GM12878 (cell line): ENCODE measurements around the gene SMARCAL1. TPM values are rescaled to one million over a fixed set of nuclear protein-coding genes. Genes with fewer than 3 reads are reported as not detected.

Experiments used
- ATAC-seq: fragments of 200-7000 bp; cut with Tn5 transposase; 3 replicates; pipeline ENCODE4 v1.9.1; 2020; ENCODE audit warnings: mild to moderate bottlenecking, moderate library complexity
- BruUV-seq: library from RNA; stranded (reverse); fragments of 400-500 nt; replicated peaks from 2 replicates; lab custom pipeline; 2021; lab: Mats Ljungman, UMichigan
- CTCF ChIA-PET: fragments of 300-600 bp; sonication (Branson Sonifier 250); formaldehyde crosslinking; extraction: SDS; loops from one replicate; lab custom pipeline; 2021; ENCODE audit warnings: inconsistent platforms; lab: Yijun Ruan, JAX
- POLR2A ChIA-PET: fragments of 350-600 bp; formaldehyde crosslinking; extraction: SDS; loops from one replicate; lab custom pipeline; 2021; ENCODE audit warnings: inconsistent platforms; lab: Charles Lee
- RAD21 ChIA-PET: fragments of 300-600 bp; sonication (Branson Sonifier 250); formaldehyde crosslinking; loops from one replicate; lab custom pipeline; 2023; ENCODE audit warnings: antibody characterized with exemption; ENCODE audit not compliant: unreplicated experiment; lab: Charles Lee
- SMC1A ChIA-PET: fragments of 300-600 bp; sonication (Branson Sonifier 250); formaldehyde crosslinking; loops from one replicate; lab custom pipeline; 2023; ENCODE audit not compliant: unreplicated experiment, uncharacterized antibody; lab: Charles Lee
- DNase-seq: peaks from one replicate; pipeline ENCODE4 v3.0.0-alpha.2; 2011; ENCODE audit warnings: low read depth, low spot score
- FAIRE-seq: peaks from 3 replicates; lab custom pipeline; 2011; peaks lifted over from hg19 to GRCh38; lab: Jason Lieb, UNC
- H2AFZ ChIP-seq: 2 replicates; pipeline ENCODE4 v1.6.0; 2011; ENCODE audit warnings: low read depth, low read length, control low read depth; ENCODE audit not compliant: control insufficient read depth
- H3K27ac ChIP-seq: 2 replicates; pipeline ENCODE4 v1.5.1; 2011; ENCODE audit warnings: control low read depth; ENCODE audit not compliant: control insufficient read depth, insufficient read depth
- H3K27me3 ChIP-seq, 2 experiments: replicated peaks in 1 of 2; 2 replicates each; pipeline versions ENCODE4 v1.6.0 to v1.6.1; 2011; ENCODE audit warnings: low read length in 1 of 2; ENCODE audit not compliant: control insufficient read depth in 2 of 2, insufficient read depth in 2 of 2
- H3K36me3 ChIP-seq, 2 experiments: 2 replicates each; pipeline ENCODE4 v1.5.1; 2011; ENCODE audit warnings: low read length in 1 of 2; ENCODE audit not compliant: control insufficient read depth in 2 of 2, insufficient read depth in 2 of 2
- H3K4me1 ChIP-seq: 2 replicates; pipeline ENCODE4 v1.6.1; 2011; ENCODE audit warnings: mild to moderate bottlenecking, low read length, moderate library complexity, mixed read lengths; ENCODE audit not compliant: control insufficient read depth, insufficient read depth
- H3K4me2 ChIP-seq: 2 replicates; pipeline ENCODE4 v1.6.0; 2011; ENCODE audit warnings: control low read depth; ENCODE audit not compliant: control insufficient read depth, insufficient read depth
- H3K4me3 ChIP-seq: fragments of 200-600 bp; sonication (generic); 2 replicates; pipeline ENCODE4 v1.5.1; 2016
- H3K79me2 ChIP-seq: 2 replicates; pipeline ENCODE4 v1.6.0; 2011; ENCODE audit warnings: low read length; ENCODE audit not compliant: control insufficient read depth, insufficient read depth
- H3K9ac ChIP-seq: 2 replicates; pipeline ENCODE4 v1.8.0; 2011; ENCODE audit warnings: low read length, control low read depth, mixed read lengths; ENCODE audit not compliant: control insufficient read depth, insufficient read depth
- H3K9me3 ChIP-seq: replicated peaks from 3 replicates; pipeline ENCODE4 v1.5.1; 2011; ENCODE audit warnings: mild to moderate bottlenecking, low read length; ENCODE audit not compliant: control insufficient read depth, insufficient read depth
- H4K20me1 ChIP-seq: 2 replicates; pipeline ENCODE4 v1.6.0; 2011; ENCODE audit not compliant: control insufficient read depth, insufficient read depth
- RUNX3 ChIP-seq: IDR thresholded peaks from 2 replicates; pipeline ENCODE4 v1.6.1; 2012; ENCODE audit warnings: low read length, inconsistent platforms
- WGBS: methylation state at CpG from one replicate; pipeline ENCODE4 v1.1.6; 2016; ENCODE audit warnings: low lambda C conversion rate; ENCODE audit not compliant: insufficient replicate concordance, insufficient coverage; ENCODE audit errors: missing lambda C conversion rate; 5-methylcytosine and 5-hydroxymethylcytosine counted together
- in situ Hi-C: fragments of 300-500 bp; cut with MboI; formaldehyde crosslinking; loops from 9 replicates; pipeline ENCODE4 v1.14.3; 2018; ENCODE audit warnings: mixed read lengths
- intact Hi-C: fragments of 100-400 bp; cut with micrococcal nuclease; formaldehyde crosslinking; loops from one replicate; pipeline ENCODE4 v1.14.2; 2022; ENCODE audit not compliant: unreplicated experiment
- polyA plus RNA-seq, 11 experiments: library from polyadenylated mRNA; depleted of rRNA in 4 of 11; unstranded in 6 of 11; stranded (reverse) in 5 of 11; fragments of >200 nt; fragmentation: Nextera tagmentation in 4 of 11; fragmentation: Illumina TruSeq in 1 of 11; extraction: Ambion mirVana in 4 of 11; extraction: Trizol in 1 of 11; gene quantifications; 1 replicate in 1 of 11; 2 replicates in 10 of 11; pipeline versions ENCODE4 v1.2.1 to v1.2.3, GENCODE V29; 2011 to 2016; ENCODE audit warnings: inconsistent platforms in 2 of 11, missing spikeins in 2 of 11, low read depth in 1 of 11
- total RNA-seq, 4 experiments: library from RNA; depleted of rRNA in 3 of 4; stranded (reverse); fragments of >200 nt in 3 of 4; fragmentation: Illumina TruSeq in 1 of 4; extraction: Trizol in 1 of 4; gene quantifications; 2 replicates each; pipeline versions ENCODE4 v1.2.1 to v1.2.3, GENCODE V29; 2013 to 2021
- TF ChIP-seq, protein P1 (sequence below): fragments of 450-650 bp; IDR thresholded peaks from 2 replicates; pipeline ENCODE4 v1.6.1; 2016; ENCODE audit warnings: mild to moderate bottlenecking, moderate library complexity, borderline replicate concordance

The SMARCAL1 gene
- total and polyA plus RNA-seq, 10 of the 15 experiments (the other 5 are each of a cell fraction or from before 2014, with no cell fraction given), result 10.8 to 32.9 (median 21.8) TPM

DNA sequence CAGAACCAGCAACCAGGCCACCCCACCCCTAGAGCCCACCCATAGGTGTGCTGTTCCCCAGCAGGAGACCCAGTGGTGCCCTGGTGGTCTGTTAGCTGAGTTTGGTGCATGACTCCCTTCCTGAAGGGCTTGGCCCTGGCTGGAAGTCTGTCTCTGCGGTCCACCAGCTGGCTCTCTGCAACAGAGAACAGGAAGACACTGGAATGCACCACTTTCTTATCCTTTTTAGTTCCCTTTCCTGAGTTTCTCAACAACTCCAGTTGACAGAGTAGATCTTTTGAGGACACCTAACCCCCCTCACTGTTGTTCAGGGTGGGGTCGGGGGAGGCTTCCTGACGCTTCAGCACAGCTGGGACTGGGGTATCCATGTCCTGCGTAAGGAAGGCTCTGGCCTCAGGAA is 74.4 kb downstream of the SMARCAL1 start:
- no TSS peak for BruUV-seq
- 68% methylated on average over 4 of the region's 4 CpGs for WGBS
- Histone ChIP-seq H3K9me3 (no peaks in the 10 kb centered on the region), H2AFZ (no peak overlapping the region), H3K4me2 (no peak overlapping the region), H3K27ac (no peak overlapping the region), H4K20me1 (no peaks in the 10 kb centered on the region), H3K9ac (no peak overlapping the region), H3K79me2 (no peaks in the 10 kb centered on the region), H3K27me3 (no peaks in the 10 kb centered on the region), H3K36me3 (no peaks in the 10 kb centered on the region; a peak in 2 of 4 replicates), H3K4me3 (no peak overlapping the region), H3K4me1 (peaks cover 2% of the 10 kb centered on the region; the same call in 1 of the 2 replicates)
- DNase-seq, result no peak
- intact Hi-C loops, result no loop called here
- TF ChIP-seq RUNX3, result no peak
- TF ChIP-seq, protein P1, sequence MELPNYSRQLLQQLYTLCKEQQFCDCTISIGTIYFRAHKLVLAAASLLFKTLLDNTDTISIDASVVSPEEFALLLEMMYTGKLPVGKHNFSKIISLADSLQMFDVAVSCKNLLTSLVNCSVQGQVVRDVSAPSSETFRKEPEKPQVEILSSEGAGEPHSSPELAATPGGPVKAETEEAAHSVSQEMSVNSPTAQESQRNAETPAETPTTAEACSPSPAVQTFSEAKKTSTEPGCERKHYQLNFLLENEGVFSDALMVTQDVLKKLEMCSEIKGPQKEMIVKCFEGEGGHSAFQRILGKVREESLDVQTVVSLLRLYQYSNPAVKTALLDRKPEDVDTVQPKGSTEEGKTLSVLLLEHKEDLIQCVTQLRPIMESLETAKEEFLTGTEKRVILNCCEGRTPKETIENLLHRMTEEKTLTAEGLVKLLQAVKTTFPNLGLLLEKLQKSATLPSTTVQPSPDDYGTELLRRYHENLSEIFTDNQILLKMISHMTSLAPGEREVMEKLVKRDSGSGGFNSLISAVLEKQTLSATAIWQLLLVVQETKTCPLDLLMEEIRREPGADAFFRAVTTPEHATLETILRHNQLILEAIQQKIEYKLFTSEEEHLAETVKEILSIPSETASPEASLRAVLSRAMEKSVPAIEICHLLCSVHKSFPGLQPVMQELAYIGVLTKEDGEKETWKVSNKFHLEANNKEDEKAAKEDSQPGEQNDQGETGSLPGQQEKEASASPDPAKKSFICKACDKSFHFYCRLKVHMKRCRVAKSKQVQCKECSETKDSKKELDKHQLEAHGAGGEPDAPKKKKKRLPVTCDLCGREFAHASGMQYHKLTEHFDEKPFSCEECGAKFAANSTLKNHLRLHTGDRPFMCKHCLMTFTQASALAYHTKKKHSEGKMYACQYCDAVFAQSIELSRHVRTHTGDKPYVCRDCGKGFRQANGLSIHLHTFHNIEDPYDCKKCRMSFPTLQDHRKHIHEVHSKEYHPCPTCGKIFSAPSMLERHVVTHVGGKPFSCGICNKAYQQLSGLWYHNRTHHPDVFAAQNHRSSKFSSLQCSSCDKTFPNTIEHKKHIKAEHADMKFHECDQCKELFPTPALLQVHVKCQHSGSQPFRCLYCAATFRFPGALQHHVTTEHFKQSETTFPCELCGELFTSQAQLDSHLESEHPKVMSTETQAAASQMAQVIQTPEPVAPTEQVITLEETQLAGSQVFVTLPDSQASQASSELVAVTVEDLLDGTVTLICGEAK, result no peak
- ATAC-seq, result no peak
- in situ Hi-C loops, result no loop called here
- SMC1A ChIA-PET, result no interaction called here
- FAIRE-seq, result no peak
- POLR2A ChIA-PET, result no interaction called here
- CTCF ChIA-PET, result interaction anchor here (0.6 to 1.0 kb wide), 2 partner anchors 24 to 150 kb away, joined by 3 read pairs; no protein-coding TSS in a partner anchor
- RAD21 ChIA-PET, result interaction anchor here (0.7 to 1.7 kb wide), 2 partner anchors 9 to 12 kb away, joined by 3 to 6 read pairs; partner anchors contain the start of gene RPL37A
